ENCODE measurements around the gene FAM120A. TPM values are rescaled to one million over a fixed set of nuclear protein-coding genes. Genes with fewer than 3 reads are reported as not detected.

The FAM120A gene, protein sequence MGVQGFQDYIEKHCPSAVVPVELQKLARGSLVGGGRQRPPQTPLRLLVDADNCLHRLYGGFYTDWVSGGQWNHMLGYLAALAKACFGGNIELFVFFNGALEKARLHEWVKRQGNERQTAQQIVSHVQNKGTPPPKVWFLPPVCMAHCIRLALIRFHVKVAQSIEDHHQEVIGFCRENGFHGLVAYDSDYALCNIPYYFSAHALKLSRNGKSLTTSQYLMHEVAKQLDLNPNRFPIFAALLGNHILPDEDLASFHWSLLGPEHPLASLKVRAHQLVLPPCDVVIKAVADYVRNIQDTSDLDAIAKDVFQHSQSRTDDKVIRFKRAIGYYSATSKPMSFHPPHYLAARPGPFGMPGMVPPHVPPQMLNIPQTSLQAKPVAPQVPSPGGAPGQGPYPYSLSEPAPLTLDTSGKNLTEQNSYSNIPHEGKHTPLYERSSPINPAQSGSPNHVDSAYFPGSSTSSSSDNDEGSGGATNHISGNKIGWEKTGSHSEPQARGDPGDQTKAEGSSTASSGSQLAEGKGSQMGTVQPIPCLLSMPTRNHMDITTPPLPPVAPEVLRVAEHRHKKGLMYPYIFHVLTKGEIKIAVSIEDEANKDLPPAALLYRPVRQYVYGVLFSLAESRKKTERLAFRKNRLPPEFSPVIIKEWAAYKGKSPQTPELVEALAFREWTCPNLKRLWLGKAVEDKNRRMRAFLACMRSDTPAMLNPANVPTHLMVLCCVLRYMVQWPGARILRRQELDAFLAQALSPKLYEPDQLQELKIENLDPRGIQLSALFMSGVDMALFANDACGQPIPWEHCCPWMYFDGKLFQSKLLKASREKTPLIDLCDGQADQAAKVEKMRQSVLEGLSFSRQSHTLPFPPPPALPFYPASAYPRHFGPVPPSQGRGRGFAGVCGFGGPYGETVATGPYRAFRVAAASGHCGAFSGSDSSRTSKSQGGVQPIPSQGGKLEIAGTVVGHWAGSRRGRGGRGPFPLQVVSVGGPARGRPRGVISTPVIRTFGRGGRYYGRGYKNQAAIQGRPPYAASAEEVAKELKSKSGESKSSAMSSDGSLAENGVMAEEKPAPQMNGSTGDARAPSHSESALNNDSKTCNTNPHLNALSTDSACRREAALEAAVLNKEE
- 10 to 100 TPM; 86.3 to 90.6 TPM for total RNA-seq

DNA sequence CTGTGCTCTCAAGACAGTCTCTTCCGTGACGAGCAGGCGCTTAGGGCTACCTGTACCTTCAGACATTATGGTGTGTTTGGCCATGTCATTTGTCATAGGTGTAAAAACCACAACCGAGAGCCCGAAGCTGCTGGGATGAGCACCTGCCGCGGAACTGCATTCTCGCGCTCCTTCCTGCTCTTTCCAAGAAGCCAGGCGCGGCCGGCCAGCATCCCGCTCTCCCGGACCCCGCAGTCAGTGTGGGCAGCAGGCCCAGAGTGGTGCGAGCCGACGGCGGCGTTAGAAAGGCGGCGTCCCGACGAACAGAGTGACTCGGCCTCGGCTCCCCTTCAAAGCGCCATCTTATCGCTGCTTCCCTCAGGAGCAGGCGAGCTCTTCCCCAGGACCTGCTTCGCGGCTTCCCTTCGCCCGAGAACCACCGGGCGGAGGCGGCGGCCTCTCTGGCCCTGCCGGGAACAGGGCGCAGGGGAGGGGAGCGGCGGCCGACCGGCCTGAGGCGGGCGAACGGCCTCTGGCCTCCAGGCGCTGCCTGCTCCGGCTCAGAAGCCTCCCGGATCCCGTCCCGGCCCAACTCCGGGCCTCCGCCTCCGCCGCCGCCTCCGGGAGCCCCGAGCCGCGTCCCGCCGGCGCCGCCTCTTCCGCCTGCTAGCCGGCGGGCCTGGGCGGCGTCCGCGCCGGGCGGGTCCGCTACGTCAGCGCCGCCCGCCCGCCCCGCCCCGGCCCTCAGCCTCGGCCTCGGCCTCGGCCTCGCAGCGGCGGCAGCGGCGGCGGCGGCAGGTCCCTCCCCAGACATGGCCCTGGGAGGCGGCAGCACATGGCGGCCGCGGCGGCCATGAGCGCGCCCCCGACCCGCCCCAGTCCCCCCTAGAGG, at the start of gene FAM120A:
Gene FAM120A (plus strand): TSS at position 741 of the 871 bp plus-strand sequence. CDS start 231 bp downstream, outside the sequence.
- Histone ChIP-seq H3K27ac (peak within 1 kb of the TSS; percentile 94 to 95), H3K36me3 (peaks cover 0 to 3% of the 10 kb centered on the region in 2 donors), H3K27me3 (replicated peaks; ENCODE audit: insufficient read depth) (no peaks in the 10 kb centered on the region), H3K4me3 (peak within 1 kb of the TSS; percentile 79 to 84), H3K4me1 (replicated peaks) (peaks cover 18% of the 10 kb centered on the region), H3K9me3 (no peaks in the 10 kb centered on the region)
- TF ChIP-seq POLR2AphosphoS5 (IDR thresholded peaks at IDR 0.05) = no peak
- TF ChIP-seq POLR2A (IDR thresholded peaks at IDR 0.05) = peak; percentile 90
- TF ChIP-seq, protein P1, sequence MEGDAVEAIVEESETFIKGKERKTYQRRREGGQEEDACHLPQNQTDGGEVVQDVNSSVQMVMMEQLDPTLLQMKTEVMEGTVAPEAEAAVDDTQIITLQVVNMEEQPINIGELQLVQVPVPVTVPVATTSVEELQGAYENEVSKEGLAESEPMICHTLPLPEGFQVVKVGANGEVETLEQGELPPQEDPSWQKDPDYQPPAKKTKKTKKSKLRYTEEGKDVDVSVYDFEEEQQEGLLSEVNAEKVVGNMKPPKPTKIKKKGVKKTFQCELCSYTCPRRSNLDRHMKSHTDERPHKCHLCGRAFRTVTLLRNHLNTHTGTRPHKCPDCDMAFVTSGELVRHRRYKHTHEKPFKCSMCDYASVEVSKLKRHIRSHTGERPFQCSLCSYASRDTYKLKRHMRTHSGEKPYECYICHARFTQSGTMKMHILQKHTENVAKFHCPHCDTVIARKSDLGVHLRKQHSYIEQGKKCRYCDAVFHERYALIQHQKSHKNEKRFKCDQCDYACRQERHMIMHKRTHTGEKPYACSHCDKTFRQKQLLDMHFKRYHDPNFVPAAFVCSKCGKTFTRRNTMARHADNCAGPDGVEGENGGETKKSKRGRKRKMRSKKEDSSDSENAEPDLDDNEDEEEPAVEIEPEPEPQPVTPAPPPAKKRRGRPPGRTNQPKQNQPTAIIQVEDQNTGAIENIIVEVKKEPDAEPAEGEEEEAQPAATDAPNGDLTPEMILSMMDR (IDR thresholded peaks at IDR 0.05) = no peak
- DNase-seq (ENCODE audit: low spot score) = peak; percentile 66
- under 1% methylated on average over 68 of the region's 100 CpGs for WGBS
- intact Hi-C loops (cut with DNase I) = loop anchor here (10.0 kb wide), 1 partner anchor 316 kb away; the partner anchor contains the start of gene NINJ1

DNA sequence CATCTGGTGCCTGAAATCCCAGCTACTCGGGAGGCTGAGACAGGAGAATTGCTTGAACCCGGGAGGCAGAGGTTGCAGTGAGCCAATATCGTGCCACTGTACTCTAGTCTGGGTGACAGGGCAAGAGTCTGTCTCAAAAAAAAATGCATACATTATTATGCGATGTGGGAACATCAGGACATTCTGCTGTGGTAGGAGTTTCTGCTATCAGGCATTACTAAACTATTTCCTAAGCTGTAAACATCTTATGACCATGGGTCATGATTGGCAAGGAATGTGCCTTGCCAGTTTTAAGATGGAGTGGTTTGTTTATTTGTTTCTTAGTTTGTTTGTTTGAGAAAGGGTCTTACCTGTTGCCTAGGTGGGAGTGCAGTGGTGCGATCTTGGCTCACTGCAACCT, 45.1 kb upstream of the FAM120A start:
- no peak for DNase-seq (ENCODE audit: low spot score)
- Histone ChIP-seq H3K4me3 (no peak overlapping the region), H3K36me3 (no peaks in the 10 kb centered on the region), H3K9me3 (no peaks in the 10 kb centered on the region), H3K27ac (no peak overlapping the region), H3K4me1 (replicated peaks) (no peaks in the 10 kb centered on the region), H3K27me3 (replicated peaks; ENCODE audit: insufficient read depth) (no peaks in the 10 kb centered on the region)
- intact Hi-C loops (cut with DNase I) = no loop called here
- WGBS = 91% methylated on average over 5 of the region's 5 CpGs
- TF ChIP-seq POLR2AphosphoS5 (IDR thresholded peaks at IDR 0.05) (no peak), POLR2A (IDR thresholded peaks at IDR 0.05) (no peak)
- TF ChIP-seq, protein P1 (IDR thresholded peaks at IDR 0.05) = no peak

DNA sequence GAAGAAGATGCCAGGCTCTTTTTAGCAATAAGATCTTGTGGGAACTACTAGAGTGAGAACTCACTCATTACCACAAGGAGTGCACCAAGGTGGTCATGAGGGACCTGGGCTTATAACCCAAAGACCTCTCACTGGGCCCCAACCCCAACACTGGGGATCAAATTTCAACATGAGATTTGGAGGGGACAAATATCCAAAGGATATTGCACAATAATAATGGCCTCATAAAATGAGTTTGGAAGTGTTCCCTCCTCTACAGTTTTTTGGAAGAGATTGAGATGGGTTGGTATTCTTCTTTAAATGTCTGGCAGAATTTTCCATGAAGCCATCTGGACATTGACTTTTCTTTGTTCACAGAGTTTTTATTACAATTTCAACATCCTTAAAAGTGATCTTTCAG, 38.0 kb upstream of the FAM120A start:
- Histone ChIP-seq H3K9me3 (no peaks in the 10 kb centered on the region), H3K36me3 (no peaks in the 10 kb centered on the region), H3K27ac (no peak overlapping the region), H3K4me1 (replicated peaks) (no peaks in the 10 kb centered on the region), H3K4me3 (no peak overlapping the region), H3K27me3 (replicated peaks; ENCODE audit: insufficient read depth) (no peaks in the 10 kb centered on the region)
- TF ChIP-seq POLR2A (IDR thresholded peaks at IDR 0.05) = no peak
- TF ChIP-seq POLR2AphosphoS5 (IDR thresholded peaks at IDR 0.05) = no peak
- TF ChIP-seq, protein P1 (IDR thresholded peaks at IDR 0.05) = no peak
- DNase-seq (ENCODE audit: low spot score) = no peak
- intact Hi-C loops (cut with DNase I) = no loop called here

DNA sequence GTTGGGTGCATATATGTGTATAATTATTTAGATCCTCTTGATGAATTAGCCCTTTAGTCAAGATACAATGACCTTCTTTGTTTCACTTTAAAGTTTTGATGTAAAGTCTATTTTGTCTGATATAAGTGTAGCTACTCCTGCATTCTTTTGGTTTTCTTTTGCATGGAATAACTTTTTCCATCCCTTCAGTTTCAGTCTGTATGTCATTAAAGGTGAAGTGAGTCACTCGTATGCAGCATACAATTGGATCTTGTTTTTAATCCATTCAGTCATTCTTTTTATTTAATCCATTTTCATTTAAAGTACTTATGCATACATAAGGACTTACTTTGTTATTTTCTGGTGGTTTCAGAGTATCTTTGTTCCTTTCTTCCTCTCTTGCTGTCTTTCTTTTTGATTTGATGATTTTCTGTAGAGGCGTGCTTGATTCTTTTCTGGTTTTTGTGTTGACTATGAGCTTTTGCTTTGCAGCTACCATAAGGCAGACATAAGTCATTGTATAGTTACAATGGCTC, 36.3 kb upstream of the FAM120A start:
- Histone ChIP-seq H3K27ac (no peak overlapping the region), H3K4me1 (replicated peaks) (no peaks in the 10 kb centered on the region), H3K36me3 (no peaks in the 10 kb centered on the region), H3K4me3 (no peak overlapping the region), H3K9me3 (no peaks in the 10 kb centered on the region), H3K27me3 (replicated peaks; ENCODE audit: insufficient read depth) (no peaks in the 10 kb centered on the region)
- 84% methylated on average over 2 of the region's 2 CpGs for whole genome bisulfite sequencing
- no peak for TF ChIP-seq POLR2AphosphoS5 (IDR thresholded peaks at IDR 0.05)
- no peak for TF ChIP-seq POLR2A (IDR thresholded peaks at IDR 0.05)
- TF ChIP-seq, protein P1 (IDR thresholded peaks at IDR 0.05) = no peak
- no peak for DNase-seq (ENCODE audit: low spot score)
- intact Hi-C loops (cut with DNase I) = no loop called here

Measured in prostate gland (tissue), 2 donors.